Ascending aorta (tissue), 2 donors: ENCODE measurements around the gene L2HGDH. TPM values are rescaled to one million over a fixed set of nuclear protein-coding genes. Genes with fewer than 3 reads are reported as not detected.

Experiments
- DNase-seq, 2 donors: peaks; one replicate each; pipeline ENCODE4 v3.0.0-alpha.2; 2019; ENCODE audit warnings: low spot score in 2 of 2
- H3K27ac ChIP-seq, 2 donors: fragments of 200-600 bp; sonication (generic); one replicate each; pipeline ENCODE4 v1.5.1; 2016 to 2017; ENCODE audit warnings: mild to moderate bottlenecking in 1 of 2
- H3K27me3 ChIP-seq: fragments of 200-600 bp; sonication (generic); one replicate; pipeline ENCODE4 v1.5.1; 2017
- H3K36me3 ChIP-seq, 2 donors: fragments of 200-600 bp; sonication (generic); one replicate each; pipeline ENCODE4 v1.5.1; 2016
- H3K4me1 ChIP-seq, 2 donors: fragments of 200-600 bp; sonication (generic); one replicate each; pipeline ENCODE4 v1.5.1; 2016 to 2017; ENCODE audit warnings: mild to moderate bottlenecking in 1 of 2
- H3K4me3 ChIP-seq, 2 donors: fragments of 200-600 bp; sonication (generic); one replicate each; pipeline ENCODE4 v1.5.1; 2016 to 2017; ENCODE audit warnings: mild to moderate bottlenecking in 1 of 2
- H3K9me3 ChIP-seq, 2 donors: fragments of 200-600 bp; sonication (generic); one replicate each; pipeline ENCODE4 v1.5.1; 2016
- intact Hi-C: fragments of 100-400 bp; cut with DNase I; formaldehyde crosslinking; loops from one replicate; pipeline ENCODE4 v1.15.1; 2023
- total RNA-seq: library from RNA; depleted of rRNA; stranded (reverse); fragments of >200 nt; gene quantifications from one replicate; pipeline ENCODE4 v1.1.0, GENCODE V29; 2016
- TF ChIP-seq, protein P1 (sequence below), 3 experiments: fragments of 200-600 bp in 2 of 3; fragments of 450-650 bp in 1 of 3; sonication (generic) in 2 of 3; IDR thresholded peaks; one replicate each; pipeline ENCODE4 v1.5.1; 2016 to 2019; ENCODE audit warnings: antibody characterized with exemption in 3 of 3, mild to moderate bottlenecking in 1 of 3, moderate library complexity in 1 of 3

L2HGDH gene
- total RNA-seq, 1 donor from 2014 or later, result 1.5 TPM

GRCh38 chr14:50308363-50308915 is 3.6 kb downstream of the L2HGDH start:
- Histone ChIP-seq H3K4me1 (peaks cover 0 to 8% of the 10 kb centered on the region in 2 donors), H3K27ac (no peak overlapping the region), H3K36me3 (no peaks in the 10 kb centered on the region), H3K9me3 (no peaks in the 10 kb centered on the region), H3K27me3 (no peaks in the 10 kb centered on the region), H3K4me3 (no peak overlapping the region)
- intact Hi-C loops, result no loop called here
- DNase-seq, result no peak
- TF ChIP-seq, protein P1, sequence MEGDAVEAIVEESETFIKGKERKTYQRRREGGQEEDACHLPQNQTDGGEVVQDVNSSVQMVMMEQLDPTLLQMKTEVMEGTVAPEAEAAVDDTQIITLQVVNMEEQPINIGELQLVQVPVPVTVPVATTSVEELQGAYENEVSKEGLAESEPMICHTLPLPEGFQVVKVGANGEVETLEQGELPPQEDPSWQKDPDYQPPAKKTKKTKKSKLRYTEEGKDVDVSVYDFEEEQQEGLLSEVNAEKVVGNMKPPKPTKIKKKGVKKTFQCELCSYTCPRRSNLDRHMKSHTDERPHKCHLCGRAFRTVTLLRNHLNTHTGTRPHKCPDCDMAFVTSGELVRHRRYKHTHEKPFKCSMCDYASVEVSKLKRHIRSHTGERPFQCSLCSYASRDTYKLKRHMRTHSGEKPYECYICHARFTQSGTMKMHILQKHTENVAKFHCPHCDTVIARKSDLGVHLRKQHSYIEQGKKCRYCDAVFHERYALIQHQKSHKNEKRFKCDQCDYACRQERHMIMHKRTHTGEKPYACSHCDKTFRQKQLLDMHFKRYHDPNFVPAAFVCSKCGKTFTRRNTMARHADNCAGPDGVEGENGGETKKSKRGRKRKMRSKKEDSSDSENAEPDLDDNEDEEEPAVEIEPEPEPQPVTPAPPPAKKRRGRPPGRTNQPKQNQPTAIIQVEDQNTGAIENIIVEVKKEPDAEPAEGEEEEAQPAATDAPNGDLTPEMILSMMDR (IDR thresholded peaks at IDR 0.05), result no peak

- no peaks in the 10 kb centered on the region for H3K36me3 ChIP-seq
- TF ChIP-seq, protein P1 (IDR thresholded peaks at IDR 0.05), result no peak
Measured at GRCh38 chr14:50303744-50304471, 8.1 kb downstream of the L2HGDH start.

DNA sequence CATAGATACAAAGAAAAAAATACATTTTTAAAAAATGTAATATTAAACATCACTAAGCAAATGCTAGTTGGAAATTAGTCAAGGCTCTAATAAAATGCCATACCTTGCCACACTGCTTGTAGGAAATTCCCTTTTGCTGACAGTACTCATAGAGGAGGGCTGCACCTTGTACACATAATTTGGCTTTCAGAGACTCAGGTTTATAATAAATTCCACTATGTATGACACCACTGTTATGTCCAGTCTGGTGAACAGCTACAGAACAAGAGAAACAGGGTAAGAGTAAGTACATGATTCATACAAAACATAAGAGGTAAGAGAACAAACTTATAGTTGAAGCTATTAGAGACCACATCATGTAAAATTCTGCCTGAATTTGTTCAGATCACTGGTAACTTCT is 10.1 kb downstream of the L2HGDH start:
- H3K27ac ChIP-seq, result no peak overlapping the region
- no peaks in the 10 kb centered on the region for H3K4me1 ChIP-seq
- intact Hi-C loops, result no loop called here
- H3K36me3 ChIP-seq, result no peaks in the 10 kb centered on the region
- no peaks in the 10 kb centered on the region for H3K9me3 ChIP-seq
- DNase-seq, result no peak
- H3K4me3 ChIP-seq, result no peak overlapping the region
- TF ChIP-seq, protein P1 (IDR thresholded peaks at IDR 0.05), result no peak
- H3K27me3 ChIP-seq, result no peaks in the 10 kb centered on the region

More at GRCh38 chr14:50303744-50304471, 8.1 kb downstream of the L2HGDH start:
- no peaks in the 10 kb centered on the region for H3K27me3 ChIP-seq
- no peak for DNase-seq
- H3K4me3 ChIP-seq, result no peak overlapping the region
- H3K4me1 ChIP-seq, result no peaks in the 10 kb centered on the region
- intact Hi-C loops, result no loop called here
- H3K9me3 ChIP-seq, result no peaks in the 10 kb centered on the region
- H3K27ac ChIP-seq, result no peak overlapping the region

DNA sequence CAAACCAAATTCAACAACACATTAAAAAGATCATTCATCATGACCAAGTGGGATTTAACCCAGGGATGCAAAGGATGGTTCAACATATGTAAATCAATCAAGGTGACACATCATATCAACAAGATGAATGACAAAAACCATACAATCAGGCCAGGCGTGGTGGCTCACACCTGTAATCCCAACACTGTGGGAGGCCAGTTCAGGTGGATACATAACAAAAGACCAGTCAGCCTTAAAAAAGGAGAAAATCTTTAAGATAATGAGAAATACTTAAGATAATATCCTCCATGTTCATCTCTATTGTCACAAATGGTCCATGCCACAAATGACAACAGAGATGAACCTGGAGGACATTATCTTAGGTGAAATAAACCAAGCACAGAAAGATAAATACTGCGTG is 12.4 kb downstream of the L2HGDH start:
- no peak overlapping the region for H3K27ac ChIP-seq
- no peaks in the 10 kb centered on the region for H3K9me3 ChIP-seq
- no peak overlapping the region for H3K4me3 ChIP-seq
- TF ChIP-seq, protein P1 (IDR thresholded peaks at IDR 0.05), result no peak
- no peaks in the 10 kb centered on the region for H3K27me3 ChIP-seq
- H3K4me1 ChIP-seq, result no peaks in the 10 kb centered on the region
- no peaks in the 10 kb centered on the region for H3K36me3 ChIP-seq
- intact Hi-C loops, result no loop called here
- DNase-seq, result no peak

DNA sequence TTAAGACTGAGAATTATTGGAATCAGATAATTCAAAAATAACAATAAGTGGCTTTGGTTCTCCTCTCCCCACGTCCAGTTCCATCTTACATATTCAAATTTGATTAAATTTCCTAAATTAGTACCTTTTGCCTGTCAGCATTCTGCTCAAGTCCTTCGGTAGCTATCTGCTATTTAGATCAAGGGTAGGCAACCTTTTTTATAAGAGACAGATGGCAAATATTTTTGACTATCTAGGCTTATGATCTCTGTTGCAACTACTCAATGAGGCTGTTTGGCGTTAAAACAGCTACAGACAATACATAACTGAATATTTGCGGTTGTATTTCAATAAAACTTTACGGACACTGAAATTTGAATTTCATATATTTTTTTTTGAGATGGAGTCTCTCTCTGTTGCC is 21.7 kb downstream of the L2HGDH start:
- H3K4me1 ChIP-seq, result no peaks in the 10 kb centered on the region
- DNase-seq, result no peak
- no peak overlapping the region for H3K27ac ChIP-seq
- H3K4me3 ChIP-seq, result no peak overlapping the region
- intact Hi-C loops, result no loop called here
- H3K27me3 ChIP-seq, result no peaks in the 10 kb centered on the region
- no peaks in the 10 kb centered on the region for H3K9me3 ChIP-seq
- H3K36me3 ChIP-seq, result peaks cover 4 to 5% of the 10 kb centered on the region in 2 donors
- TF ChIP-seq, protein P1 (IDR thresholded peaks at IDR 0.05), result no peak
